ENCODE data around the gene CRACR2A. TPM values are rescaled to one million over a fixed set of nuclear protein-coding genes. Genes with fewer than 3 reads are reported as not detected.

CRACR2A gene
- total RNA-seq, 1 donor from 2014 or later = 6.5 TPM

DNA sequence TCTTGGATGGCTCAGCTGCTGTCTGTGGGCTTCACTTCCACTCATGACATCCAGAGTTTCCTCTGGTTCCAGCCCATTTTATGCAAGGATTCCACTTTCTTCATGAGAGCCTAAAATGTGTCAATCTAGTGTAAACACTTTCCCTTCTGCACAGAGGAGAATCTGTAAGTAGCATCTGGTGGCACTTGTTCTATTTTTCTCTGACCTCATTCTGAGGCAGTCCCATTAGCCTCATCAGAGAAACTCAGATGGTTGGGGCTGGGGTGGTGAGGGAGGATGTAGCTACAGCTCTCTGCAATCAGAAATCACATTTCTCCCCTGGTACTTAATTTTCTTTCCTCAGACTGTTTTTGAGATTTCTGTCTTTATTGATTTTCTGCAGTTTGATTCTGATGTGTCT is 180.3 kb downstream of the CRACR2A start:
- Mint-ChIP-seq H3K36me3 (ENCODE audit: low read depth, unreplicated experiment) (no peaks in the 10 kb centered on the region), H3K27me3 (ENCODE audit: unreplicated experiment) (peaks cover 2% of the 10 kb centered on the region)

DNA sequence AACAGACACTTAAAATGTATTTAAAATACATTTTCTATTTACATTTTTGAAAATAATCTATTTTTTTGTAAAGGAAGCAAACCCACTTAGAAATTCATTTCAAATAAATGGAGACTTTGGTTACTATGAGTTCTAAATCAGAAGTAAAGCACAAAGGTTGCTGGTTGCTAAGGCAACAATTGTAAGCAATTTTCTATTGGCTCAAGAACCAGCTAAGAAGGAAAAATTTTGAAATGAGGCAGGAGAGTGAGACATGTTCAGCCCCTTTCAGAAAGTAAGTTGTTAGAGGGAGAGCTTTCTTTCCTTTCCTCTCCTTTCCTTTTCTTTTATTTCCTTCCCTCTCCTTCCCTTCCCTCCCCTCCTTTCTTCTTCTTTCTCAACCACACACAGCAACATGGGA is 181.2 kb downstream of the CRACR2A start:
- peaks cover 8% of the 10 kb centered on the region for H3K4me1 Mint-ChIP-seq (ENCODE audit: unreplicated experiment)
- H3K27me3 Mint-ChIP-seq (ENCODE audit: unreplicated experiment) = peaks cover 2% of the 10 kb centered on the region
- H3K27ac Mint-ChIP-seq (ENCODE audit: unreplicated experiment) = no peak overlapping the region
- DNase-seq (ENCODE audit: low spot score) = no peak
- no peaks in the 10 kb centered on the region for H3K9me3 Mint-ChIP-seq (ENCODE audit: unreplicated experiment)
- H3K4me3 Mint-ChIP-seq (ENCODE audit: unreplicated experiment) = no peak overlapping the region
- H3K36me3 Mint-ChIP-seq (ENCODE audit: low read depth, unreplicated experiment) = no peaks in the 10 kb centered on the region
- no peak for TF ChIP-seq CTCF (IDR thresholded peaks at IDR 0.05; ENCODE audit: unreplicated experiment)

More for the DNA sequence above, 180.3 kb downstream of the CRACR2A start:
- DNase-seq (ENCODE audit: low spot score) = no peak
- TF ChIP-seq CTCF (IDR thresholded peaks at IDR 0.05; ENCODE audit: unreplicated experiment) = no peak
- Mint-ChIP-seq H3K27ac (ENCODE audit: unreplicated experiment) (no peak overlapping the region), H3K4me3 (ENCODE audit: unreplicated experiment) (no peak overlapping the region), H3K9me3 (ENCODE audit: unreplicated experiment) (no peaks in the 10 kb centered on the region), H3K4me1 (ENCODE audit: unreplicated experiment) (peaks cover 8% of the 10 kb centered on the region)

- Mint-ChIP-seq H3K4me1 (ENCODE audit: unreplicated experiment) (peaks cover 9% of the 10 kb centered on the region), H3K4me3 (ENCODE audit: unreplicated experiment) (no peak overlapping the region), H3K27me3 (ENCODE audit: unreplicated experiment) (peaks cover 1% of the 10 kb centered on the region), H3K36me3 (ENCODE audit: low read depth, unreplicated experiment) (no peaks in the 10 kb centered on the region), H3K27ac (ENCODE audit: unreplicated experiment) (no peak overlapping the region), H3K9me3 (ENCODE audit: unreplicated experiment) (no peaks in the 10 kb centered on the region)
- TF ChIP-seq CTCF (IDR thresholded peaks at IDR 0.05; ENCODE audit: unreplicated experiment) = no peak
- no peak for DNase-seq (ENCODE audit: low spot score)
These were observed 181.6 kb downstream of the CRACR2A start for GRCh38 chr12:3571323-3571722.

GRCh38 chr12:3568695-3569094 is 184.2 kb downstream of the CRACR2A start:
- Mint-ChIP-seq H3K4me1 (ENCODE audit: unreplicated experiment) (peaks cover 10% of the 10 kb centered on the region), H3K9me3 (ENCODE audit: unreplicated experiment) (no peaks in the 10 kb centered on the region), H3K4me3 (ENCODE audit: unreplicated experiment) (no peak overlapping the region), H3K36me3 (ENCODE audit: low read depth, unreplicated experiment) (no peaks in the 10 kb centered on the region), H3K27ac (ENCODE audit: unreplicated experiment) (no peak overlapping the region), H3K27me3 (ENCODE audit: unreplicated experiment) (no peaks in the 10 kb centered on the region)
- TF ChIP-seq CTCF (IDR thresholded peaks at IDR 0.05; ENCODE audit: unreplicated experiment) = no peak
- DNase-seq (ENCODE audit: low spot score) = no peak

DNA sequence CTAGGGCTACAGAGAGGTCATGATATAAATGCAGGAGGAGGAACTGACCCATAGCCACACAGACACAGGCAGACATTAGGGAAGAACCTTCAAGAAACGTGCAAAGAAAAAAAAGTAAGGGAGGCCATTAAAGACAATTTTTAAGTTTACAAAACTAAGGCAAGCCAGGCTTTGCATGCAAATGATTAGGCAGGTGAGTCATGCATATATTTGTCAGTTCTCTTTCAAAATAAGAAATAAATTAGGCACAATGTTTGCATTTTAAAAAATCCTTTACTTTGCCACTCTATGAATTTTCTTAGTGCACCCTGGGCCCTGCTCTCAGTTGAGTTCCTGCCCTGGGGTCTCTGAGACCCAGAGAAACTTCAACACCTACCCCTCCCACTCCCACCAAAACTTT is 186.9 kb downstream of the CRACR2A start:
- no peak for TF ChIP-seq CTCF (IDR thresholded peaks at IDR 0.05; ENCODE audit: unreplicated experiment)
- no peaks in the 10 kb centered on the region for H3K36me3 Mint-ChIP-seq (ENCODE audit: low read depth, unreplicated experiment)
- no peak overlapping the region for H3K27ac Mint-ChIP-seq (ENCODE audit: unreplicated experiment)
- no peaks in the 10 kb centered on the region for H3K9me3 Mint-ChIP-seq (ENCODE audit: unreplicated experiment)
- no peak overlapping the region for H3K4me3 Mint-ChIP-seq (ENCODE audit: unreplicated experiment)
- H3K4me1 Mint-ChIP-seq (ENCODE audit: unreplicated experiment) = peaks cover 7% of the 10 kb centered on the region
- no peak for DNase-seq (ENCODE audit: low spot score)
- H3K27me3 Mint-ChIP-seq (ENCODE audit: unreplicated experiment) = peaks cover 2% of the 10 kb centered on the region

Other genes with a start within 250 kb of the CRACR2A start
- 11.4 TPM for gene PARP11, start 120.3 kb upstream of the CRACR2A start, total RNA-seq (ENCODE audit: unreplicated experiment)

Measured in endothelial cell (in vitro differentiated cells).